ENCODE measurements around the gene TBL1X.
"Not testable (repeated sequence)": the region's sequence is repeated elsewhere in the genome, so short reads cannot be mapped to it uniquely, and the experiment has no call there.

The TBL1X gene

DNA sequence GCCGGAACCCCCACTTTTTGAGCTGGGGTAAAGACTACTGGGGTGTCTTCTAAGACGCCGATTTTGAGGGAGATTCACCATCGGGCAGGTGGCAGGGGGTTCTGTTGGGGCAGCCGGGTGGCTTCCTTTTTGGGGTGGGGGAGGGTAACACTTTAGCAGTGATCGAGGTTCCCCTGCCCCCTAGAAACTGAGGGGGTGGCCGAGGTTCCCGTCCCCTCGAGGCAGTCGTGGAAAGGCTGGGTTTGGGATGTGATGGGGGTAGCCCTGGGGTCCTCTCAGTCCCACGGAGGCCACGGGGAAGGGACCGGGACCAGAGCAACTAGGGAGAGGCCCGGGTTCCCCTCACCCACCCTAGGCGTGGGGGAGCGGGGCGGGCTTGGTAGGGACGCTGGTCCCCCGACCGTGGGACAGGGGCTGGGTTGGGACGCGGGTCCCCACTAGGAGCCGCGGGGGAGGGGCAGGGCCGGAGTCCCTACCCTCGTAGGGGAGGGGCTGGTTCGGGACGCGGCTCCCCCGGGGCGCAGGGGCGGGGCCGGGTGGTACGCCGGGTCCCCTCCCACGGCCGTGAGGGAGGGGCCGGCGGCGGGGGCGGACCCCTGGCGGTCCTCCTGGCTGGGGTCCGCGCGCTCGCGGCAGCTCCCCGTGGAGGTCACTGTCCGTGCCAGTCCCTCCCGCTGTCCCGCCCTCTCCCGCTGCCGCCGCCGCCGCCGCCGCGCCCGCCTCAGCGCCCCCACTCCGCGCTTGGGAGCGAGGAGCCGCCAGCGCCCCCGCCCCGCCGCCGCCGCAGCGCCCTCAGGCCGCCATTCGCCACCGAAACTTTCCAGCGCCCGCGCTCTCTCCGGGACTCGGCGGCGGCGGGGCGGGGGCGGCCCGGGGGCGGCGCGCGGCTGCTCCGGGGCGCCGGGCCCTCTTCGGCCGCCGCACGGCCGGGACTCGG, at the start of gene TBL1X:
TBL1X (plus strand) TSS at position 624 of the 937 bp plus-strand sequence. CDS start 188,529 bp downstream, outside the sequence.
- in situ Hi-C loops (cut with MboI; ENCODE audit: low sequenced_read_pairs), result no loop called here

DNA sequence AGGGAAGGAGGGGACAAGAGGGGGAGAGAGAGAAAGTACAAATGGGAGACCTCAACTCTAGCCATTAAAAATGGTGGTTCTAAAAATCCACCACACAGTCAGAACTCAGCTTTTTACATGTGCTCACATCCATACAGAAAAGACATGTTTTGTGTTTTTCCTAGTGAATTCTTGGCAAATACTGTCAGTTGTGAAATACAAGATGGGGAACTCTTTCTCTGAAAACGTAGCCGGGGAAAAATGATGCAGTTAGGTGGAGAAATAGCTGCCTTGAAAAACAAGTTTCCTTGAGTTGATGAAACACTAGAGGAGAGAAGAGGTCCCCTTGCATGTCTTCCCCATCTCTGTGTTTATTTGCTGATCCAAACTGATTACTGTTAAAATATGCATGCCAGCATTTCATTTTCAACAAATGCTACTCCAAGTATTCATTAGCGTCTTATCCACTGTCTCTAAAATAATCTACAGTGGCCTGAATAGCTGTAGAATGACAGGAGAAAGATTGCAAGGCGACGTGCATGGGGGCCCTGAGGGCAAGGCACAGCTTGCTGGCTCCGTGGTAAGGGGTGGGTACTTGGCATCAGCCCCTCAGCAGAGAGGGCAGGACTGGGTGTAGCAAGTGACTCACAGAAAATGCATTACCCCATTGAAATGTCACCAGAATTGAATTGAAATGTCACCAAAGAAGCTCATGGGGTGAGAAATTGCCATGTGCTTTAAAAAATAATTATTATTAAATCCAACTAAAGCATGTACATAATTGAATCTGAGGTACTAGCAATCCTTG, 48.1 kb upstream of the TBL1X start:
- in situ Hi-C loops (cut with MboI; ENCODE audit: low sequenced_read_pairs), result no loop called here

DNA sequence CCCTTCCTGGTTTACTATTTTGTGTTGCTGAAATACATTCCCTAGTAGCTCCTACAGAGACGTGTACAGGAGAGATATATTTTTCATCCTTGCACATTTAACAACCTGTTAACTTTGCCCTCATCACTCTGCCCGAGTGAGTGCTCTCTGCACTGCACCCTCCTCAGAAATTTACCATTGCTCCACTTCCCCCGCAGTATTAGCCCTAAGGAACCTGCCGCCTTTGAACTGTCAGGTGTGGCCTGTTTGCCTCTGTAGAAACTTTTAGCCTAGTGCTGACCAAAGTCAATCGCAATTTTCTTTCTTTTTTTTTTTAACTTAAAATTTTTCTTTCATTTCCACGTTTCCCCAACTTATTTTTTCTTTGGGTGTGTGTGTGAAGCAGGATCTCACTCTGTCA, 46.6 kb upstream of the TBL1X start:
- in situ Hi-C loops (cut with MboI; ENCODE audit: low sequenced_read_pairs), result no loop called here

DNA sequence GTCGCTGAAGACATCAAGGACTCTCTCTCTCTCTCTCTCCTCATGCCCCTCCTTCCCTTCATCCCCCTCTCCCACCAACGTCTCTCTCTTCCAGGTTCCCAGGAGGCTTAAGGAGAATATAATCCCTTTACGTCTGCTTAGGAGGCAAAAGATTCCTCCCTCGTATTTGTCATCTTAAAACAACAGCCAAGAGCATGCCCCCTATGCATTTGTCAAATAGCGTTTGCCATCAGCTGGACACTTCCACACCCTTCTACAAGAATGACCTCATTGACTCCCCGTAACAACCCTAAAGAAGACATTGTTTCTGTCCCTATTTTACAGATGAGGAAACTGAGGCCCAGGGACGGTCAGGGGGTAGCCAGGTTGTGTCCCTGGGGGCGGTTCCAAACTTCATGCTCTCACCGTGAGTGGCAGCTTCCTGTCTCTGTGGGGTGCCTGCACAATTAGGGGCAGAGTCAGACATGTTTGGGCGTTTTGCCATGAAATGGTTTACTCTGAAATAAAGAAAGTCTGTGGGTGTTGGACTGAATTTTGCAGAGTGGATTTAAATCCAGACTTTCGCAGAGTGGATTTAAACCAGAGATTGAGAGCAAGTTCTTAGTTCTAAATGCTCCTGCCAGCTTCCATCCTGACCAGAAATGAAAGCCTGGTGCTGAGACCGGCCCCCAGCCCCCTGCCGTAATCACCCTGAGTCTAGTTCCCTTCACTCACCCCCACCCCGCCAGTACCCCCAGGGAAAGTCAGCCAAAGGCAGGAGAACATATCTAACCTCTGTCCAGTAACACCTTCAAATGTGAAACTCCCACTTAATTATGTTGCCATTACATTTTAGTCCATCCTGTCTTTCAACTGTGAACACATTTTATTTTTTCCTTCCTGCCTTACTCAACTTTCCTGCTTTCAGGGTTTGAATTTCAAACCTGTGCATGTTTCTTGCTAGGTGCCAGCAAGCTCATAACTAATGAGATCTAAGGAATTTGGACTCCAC, 44.3 kb upstream of the TBL1X start:
- in situ Hi-C loops (cut with MboI; ENCODE audit: low sequenced_read_pairs), result no loop called here

DNA sequence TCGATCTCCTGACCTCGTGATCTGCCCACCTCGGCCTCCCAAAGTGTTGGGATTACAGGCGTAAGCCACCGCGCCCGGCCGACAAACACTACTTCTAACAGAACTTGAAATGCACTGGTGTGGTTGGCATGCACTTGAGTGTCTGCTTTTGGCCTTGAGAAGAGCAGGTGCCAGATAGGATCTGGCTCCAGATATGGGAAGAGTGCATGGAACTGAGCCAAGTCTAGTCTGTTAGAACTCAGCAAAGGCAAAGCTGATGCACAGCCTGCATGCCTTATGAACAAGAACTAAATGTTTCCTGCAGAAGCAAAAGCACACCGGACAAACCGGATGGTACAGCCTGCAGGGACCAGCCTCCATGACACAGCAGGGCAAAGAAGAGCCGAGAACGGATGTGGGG, 35.1 kb upstream of the TBL1X start:
- in situ Hi-C loops (cut with MboI; ENCODE audit: low sequenced_read_pairs), result no loop called here

GRCh38 chrX:9430346-9430921, 34.4 kb upstream of the TBL1X start:
- in situ Hi-C loops (cut with MboI; ENCODE audit: low sequenced_read_pairs), result no loop called here

DNA sequence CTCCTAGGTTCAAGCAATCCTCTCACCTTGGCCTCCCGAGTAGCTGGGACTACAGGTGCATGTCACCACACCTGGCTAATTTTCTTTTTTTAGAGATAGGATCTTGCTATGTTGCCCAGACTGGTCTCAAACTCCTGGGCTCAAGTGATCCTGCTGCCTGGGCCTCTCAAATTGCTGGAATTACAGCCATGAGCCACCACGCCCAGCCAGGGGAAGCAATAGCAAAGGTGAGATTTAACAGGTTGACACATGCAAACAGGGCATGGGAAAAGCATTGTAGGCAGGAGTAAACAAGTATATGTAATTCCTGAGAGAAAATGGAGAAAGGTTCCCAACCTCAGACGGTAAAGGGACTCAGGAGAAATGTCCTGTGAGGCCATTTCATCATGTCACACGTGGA, 33.6 kb upstream of the TBL1X start:
- in situ Hi-C loops (cut with MboI; ENCODE audit: low sequenced_read_pairs), result no loop called here

GRCh38 chrX:9433596-9433995, 31.3 kb upstream of the TBL1X start:
- in situ Hi-C loops (cut with MboI; ENCODE audit: low sequenced_read_pairs), result no loop called here

DNA sequence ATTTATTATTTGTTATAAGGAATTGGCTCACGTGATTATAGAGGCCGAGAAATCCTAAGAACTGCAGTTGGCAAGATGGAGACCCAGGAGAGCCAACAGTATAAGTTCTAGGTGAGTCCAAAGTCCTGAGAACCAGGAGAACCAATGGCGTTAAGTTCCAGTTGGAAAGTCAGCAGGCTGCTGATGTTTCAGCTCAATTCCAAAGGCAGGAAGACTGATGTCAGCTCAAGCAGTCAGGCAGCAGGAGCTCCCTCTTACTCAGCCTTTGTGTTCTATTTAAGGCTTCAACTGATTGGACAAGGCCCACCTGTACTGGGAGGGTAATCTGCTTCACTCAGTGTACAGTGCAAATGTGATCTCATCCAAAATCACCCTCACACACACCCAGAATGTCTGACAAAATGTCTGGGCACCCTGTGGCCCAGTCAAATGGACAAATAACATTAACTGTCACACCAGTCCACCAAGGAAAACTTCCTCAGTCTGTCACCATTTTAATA, 30.8 kb upstream of the TBL1X start:
- in situ Hi-C loops (cut with MboI; ENCODE audit: low sequenced_read_pairs), result no loop called here

- in situ Hi-C loops (cut with MboI; ENCODE audit: low sequenced_read_pairs), result not testable (repeated sequence)
Measured at GRCh38 chrX:9435086-9435485, 29.8 kb upstream of the TBL1X start.

- in situ Hi-C loops (cut with MboI; ENCODE audit: low sequenced_read_pairs), result no loop called here
Measured at GRCh38 chrX:9436812-9437211, 28.0 kb upstream of the TBL1X start.

GRCh38 chrX:9438933-9439494, 25.8 kb upstream of the TBL1X start:
- in situ Hi-C loops (cut with MboI; ENCODE audit: low sequenced_read_pairs), result no loop called here

DNA sequence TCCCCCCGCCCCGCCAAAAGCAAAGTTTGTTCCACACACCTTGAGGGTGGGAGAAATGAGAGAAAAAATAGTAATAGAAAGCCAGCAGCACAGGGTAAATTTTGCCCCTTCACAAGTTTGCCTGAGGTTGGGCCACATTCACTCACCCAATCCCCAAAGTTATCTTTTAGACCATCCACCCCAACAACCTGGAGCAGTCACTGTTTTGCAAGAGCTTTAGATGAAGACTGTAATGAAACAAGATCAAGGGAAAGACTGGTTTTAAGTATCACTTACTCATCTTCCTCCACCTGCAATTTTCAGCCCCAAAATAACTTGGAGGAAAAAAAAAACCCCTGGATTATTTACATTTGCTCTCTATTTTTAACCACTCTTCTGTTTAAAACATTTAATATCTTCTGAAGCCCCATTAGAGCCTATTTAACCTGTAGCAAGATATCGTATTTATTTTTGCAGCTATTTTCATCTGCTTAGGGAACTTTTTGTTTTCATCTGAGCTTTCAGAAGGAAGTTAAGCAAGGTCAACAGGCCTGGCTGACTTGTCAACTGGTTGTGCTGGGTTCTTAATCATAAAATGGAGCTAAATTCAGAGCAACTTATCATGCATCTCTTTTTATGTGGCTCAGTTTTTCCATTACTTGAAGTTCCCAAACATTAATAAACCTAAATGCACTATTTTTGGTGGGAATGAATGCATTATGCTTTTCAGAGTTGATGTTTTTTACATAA, 24.6 kb upstream of the TBL1X start:
- in situ Hi-C loops (cut with MboI; ENCODE audit: low sequenced_read_pairs), result no loop called here

GRCh38 chrX:9442056-9442455, 22.8 kb upstream of the TBL1X start:
- in situ Hi-C loops (cut with MboI; ENCODE audit: low sequenced_read_pairs), result no loop called here

- in situ Hi-C loops (cut with MboI; ENCODE audit: low sequenced_read_pairs), result no loop called here
Measured at GRCh38 chrX:9443327-9443726, 21.5 kb upstream of the TBL1X start.

GRCh38 chrX:9447906-9448305, 17.0 kb upstream of the TBL1X start:
- in situ Hi-C loops (cut with MboI; ENCODE audit: low sequenced_read_pairs), result no loop called here

- in situ Hi-C loops (cut with MboI; ENCODE audit: low sequenced_read_pairs), result no loop called here
Measured at GRCh38 chrX:9456250-9457074, 8.4 kb upstream of the TBL1X start.

GRCh38 chrX:9458034-9458433, 6.8 kb upstream of the TBL1X start:
- in situ Hi-C loops (cut with MboI; ENCODE audit: low sequenced_read_pairs), result not testable (repeated sequence)
